Body of pancreas (tissue), 4 donors: Measurements from ENCODE around the gene MYOC.

Source experiments
- CTCF ChIP-seq, 7 experiments: fragments of 450-650 bp in 4 of 7; fragments of 200-600 bp in 3 of 7; sonication (generic) in 3 of 7; IDR thresholded peaks; one replicate each; pipeline ENCODE4 v1.5.1; 2016 to 2019; ENCODE audit warnings: antibody characterized with exemption in 7 of 7
- POLR2A ChIP-seq, 3 donors: fragments of 450-650 bp; IDR thresholded peaks; one replicate each; pipeline ENCODE4 v1.6.1; 2016; ENCODE audit warnings: antibody characterized with exemption in 3 of 3, mild to moderate bottlenecking in 2 of 3

DNA sequence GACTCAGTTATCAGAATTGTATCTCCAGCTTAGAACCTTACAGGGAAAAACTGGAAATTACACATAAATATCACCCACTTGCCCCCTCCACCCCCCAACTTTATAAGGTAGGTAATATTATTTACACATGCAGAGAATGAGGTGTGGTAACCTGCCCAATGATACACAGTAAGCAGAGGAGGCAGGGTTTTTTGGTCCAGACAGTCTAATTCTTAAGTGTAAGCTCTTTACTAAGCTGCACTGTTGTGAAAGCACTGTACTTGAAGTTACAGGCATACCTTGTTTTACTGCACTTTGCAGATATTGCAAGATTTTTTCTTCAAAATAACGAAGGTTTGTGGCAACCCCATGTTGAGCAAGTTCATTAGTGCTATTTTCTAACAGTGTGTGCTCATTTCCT is 55.3 kb downstream of the MYOC start:
- TF ChIP-seq CTCF (IDR thresholded peaks at IDR 0.05) = no peak
- TF ChIP-seq POLR2A (IDR thresholded peaks at IDR 0.05) = no peak
